ENCODE data around the gene PNMA6E. TPM values are rescaled to one million over a fixed set of nuclear protein-coding genes. Genes with fewer than 3 reads are reported as not detected.

PNMA6E gene
- total and polyA plus RNA-seq, 2 of the 13 experiments (the other 11 are each of a cell fraction or from before 2014, with no cell fraction given), result not detected

GRCh38 chrX:153411988-153412574 is 10.9 kb upstream of the PNMA6E start:
- no peak overlapping the region for H3K9ac ChIP-seq (ENCODE audit: insufficient read depth, low read depth, low read length)
- no peak overlapping the region for H3K27ac ChIP-seq (ENCODE audit: extremely low read length, insufficient read depth, low read length)
- WGBS (ENCODE audit: low lambda C conversion rate), result 84% methylated on average over 10 of the region's 17 CpGs
- DNase-seq (ENCODE audit: low spot score), result no peak
- H3K9me3 ChIP-seq (ENCODE audit: low read length), result no peaks in the 10 kb centered on the region
- ATAC-seq, result no peak
- ChIA-PET POLR2A (no interaction called here), CTCF (ENCODE audit: low intra/inter-chr PET ratio, low total read pairs) (no interaction called here)
- no peak for FAIRE-seq
- intact Hi-C loops (cut with micrococcal nuclease; ENCODE audit: unreplicated experiment) (no loop called here), in situ Hi-C loops (cut with HindIII; ENCODE audit: extremely low pct_ligation_motif_present, low pct_unique_long_range_greater_than_20kb) (loop anchor here (10.0 kb wide), 1 partner anchor 377 kb away; no protein-coding TSS in a partner anchor)
- no TSS peak for BruUV-seq (replicated peaks)
- no peak for TF ChIP-seq ZFY (CRISPR knock-in tag; IDR thresholded peaks at IDR 0.05)
- TF ChIP-seq ZBTB49 (CRISPR knock-in tag; IDR thresholded peaks at IDR 0.05; ENCODE audit: borderline replicate concordance), result no peak
- TF ChIP-seq CEBPG (CRISPR knock-in tag; IDR thresholded peaks at IDR 0.05), result no peak
- TF ChIP-seq KLF9 (CRISPR knock-in tag; IDR thresholded peaks at IDR 0.05; ENCODE audit: low read depth), result no peak
- TF ChIP-seq FIP1L1 (IDR thresholded peaks at IDR 0.05; ENCODE audit: borderline replicate concordance, insufficient read depth, low read depth, low read length), result no peak
- TF ChIP-seq ZNF576 (CRISPR knock-in tag; IDR thresholded peaks at IDR 0.05), result no peak
- no peak overlapping the region for H2AFZ ChIP-seq (ENCODE audit: low read length)
- peaks cover 48% of the 10 kb centered on the region for H3K4me1 ChIP-seq (ENCODE audit: insufficient read depth, low read length)
- no peaks in the 10 kb centered on the region for H3K79me2 ChIP-seq (ENCODE audit: insufficient read depth, low read length)
- H3K4me3 ChIP-seq (replicated peaks in 1 of 3; ENCODE audit: insufficient read depth in 1 of 3, low read depth in 2 of 3, low read length in 3 of 3), result no peak overlapping the region
- no peaks in the 10 kb centered on the region for H4K20me1 ChIP-seq (ENCODE audit: insufficient read depth, low read length)
- H3K27me3 ChIP-seq (ENCODE audit: control insufficient read depth in 1 of 2, insufficient read depth in 2 of 2, low read length in 2 of 2), result peaks cover 1 to 2% of the 10 kb centered on the region in 2 experiments; a peak in 1 of 5 replicates
- no peaks in the 10 kb centered on the region for H3K36me3 ChIP-seq (replicated peaks in 1 of 2; ENCODE audit: control insufficient read depth in 1 of 2, insufficient read depth in 2 of 2, low read length in 2 of 2)
- H3K4me2 ChIP-seq (ENCODE audit: low read depth, low read length), result no peak overlapping the region

Data from HepG2 (cell line).